Stromal cell of bone marrow (primary cell): ENCODE results near the gene OVAAL.
A peak's percentile ranks its signal among the peaks of the same experiment; 100 is the strongest.

ENCODE experiments used
- DNase-seq: peaks from one replicate; pipeline ENCODE4 v3.0.0-alpha.2; 2012; ENCODE audit warnings: low read depth

The OVAAL gene

DNA sequence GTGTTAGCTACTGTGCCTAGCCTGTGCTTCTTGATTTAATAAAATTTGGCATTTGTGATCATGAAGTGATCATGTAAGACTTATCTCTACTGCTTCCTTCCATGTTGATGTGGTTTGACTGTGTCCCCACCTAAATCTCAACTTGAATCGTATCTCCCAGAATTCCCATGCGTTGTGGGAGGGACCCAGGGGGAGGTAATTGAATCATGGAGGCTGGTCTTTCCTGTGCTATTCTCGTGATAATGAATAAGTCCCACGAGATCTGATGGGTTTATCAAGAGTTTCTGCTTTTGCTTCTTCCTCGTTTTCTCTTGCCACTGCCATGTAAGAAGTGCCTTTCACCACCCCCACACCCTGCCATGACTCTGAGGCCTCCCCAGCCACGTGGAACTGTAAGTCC lies at the start of gene OVAAL:
TSS of gene OVAAL (plus strand) at position 301 of the 400 bp plus-strand sequence.
- DNase-seq: no peak

DNA sequence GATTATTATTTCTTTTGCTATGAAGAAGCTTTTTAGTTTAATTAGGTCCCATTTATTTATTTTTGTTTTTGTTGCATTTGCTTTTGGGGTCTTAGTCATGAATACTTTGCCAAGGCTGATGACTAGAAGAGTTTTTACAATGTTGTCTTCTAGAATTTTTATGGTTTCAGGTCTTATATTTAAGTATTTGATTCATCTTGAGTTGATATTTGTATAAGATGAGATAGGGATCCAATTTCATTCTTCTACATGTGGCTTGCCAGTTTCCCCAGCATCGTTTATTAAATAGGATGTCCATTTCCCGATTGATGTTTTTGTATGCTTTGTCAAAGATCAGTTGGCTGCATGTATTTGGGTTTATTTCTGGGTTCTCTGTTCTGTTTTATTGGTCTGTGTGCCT lies 47.9 kb upstream of the OVAAL start:
- no peak for DNase-seq

- DNase-seq: no peak
These were observed 45.2 kb upstream of the OVAAL start for GRCh38 chr1:180513531-180513930.

- no peak for DNase-seq
These were observed 43.4 kb upstream of the OVAAL start for GRCh38 chr1:180515364-180515763.

GRCh38 chr1:180515857-180516388 lies 42.8 kb upstream of the OVAAL start:
- DNase-seq: peak; percentile 67

DNA sequence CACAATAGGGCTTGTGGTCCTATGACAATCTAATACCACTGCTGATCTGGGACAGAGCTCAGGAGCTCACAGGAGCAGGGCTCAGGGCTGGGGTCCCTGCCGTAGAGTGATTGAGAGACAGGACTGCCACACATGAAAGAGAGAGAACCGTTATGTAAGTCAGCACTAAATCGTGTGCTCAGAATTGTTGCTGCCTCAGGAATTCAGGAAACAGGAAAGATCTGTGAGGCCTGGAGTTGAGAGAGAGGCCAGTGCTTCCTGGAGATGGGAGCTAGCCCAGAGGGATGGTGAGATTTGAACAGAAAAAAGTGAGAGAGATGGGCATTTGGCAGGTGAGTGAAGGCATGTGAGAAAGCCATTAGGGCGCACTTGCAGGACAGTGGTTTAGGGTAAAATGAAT lies 38.9 kb upstream of the OVAAL start:
- DNase-seq: no peak

- no peak for DNase-seq
These were observed 37.1 kb upstream of the OVAAL start for GRCh38 chr1:180521474-180522212.

GRCh38 chr1:180522213-180522515 lies 36.6 kb upstream of the OVAAL start:
- DNase-seq: no peak

DNA sequence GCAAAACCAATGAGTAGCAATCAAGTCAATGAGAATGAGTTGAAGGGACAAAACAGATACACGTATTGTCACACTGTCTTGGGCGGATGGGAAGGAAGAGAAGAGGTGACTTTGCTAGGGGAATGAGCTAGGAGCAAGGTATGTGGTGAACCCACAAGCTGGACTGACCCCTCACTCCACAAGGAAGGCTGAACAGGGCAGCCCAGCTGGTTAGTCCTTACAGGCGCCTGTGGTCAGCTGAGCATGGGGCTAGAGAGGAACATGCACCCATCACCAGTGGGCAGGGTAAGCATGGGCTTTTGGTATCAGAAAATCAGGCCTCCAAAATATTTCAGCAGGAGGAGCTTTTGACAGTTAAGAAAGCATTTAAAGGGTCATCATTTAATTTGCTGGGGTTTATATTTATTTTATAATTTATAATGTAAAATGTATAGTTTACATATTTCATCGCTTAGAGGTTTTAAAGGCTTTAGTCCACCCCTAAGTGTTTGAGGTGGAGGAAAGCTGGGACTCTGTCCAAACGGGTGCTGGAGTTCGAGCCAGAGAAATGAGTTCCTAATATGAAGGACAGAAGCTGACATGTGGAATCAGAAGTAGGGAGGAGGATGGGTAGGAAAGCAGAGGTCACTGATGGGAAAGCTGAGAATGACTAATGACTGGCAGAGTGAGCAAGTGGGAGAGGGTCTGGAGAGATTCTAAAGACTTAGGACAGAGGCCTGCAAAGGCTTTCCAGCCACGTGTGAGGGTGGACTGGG lies 34.4 kb upstream of the OVAAL start:
- DNase-seq: no peak

GRCh38 chr1:180524915-180525714 lies 33.6 kb upstream of the OVAAL start:
- DNase-seq: no peak

- DNase-seq: no peak
These were observed 33.1 kb upstream of the OVAAL start for GRCh38 chr1:180525715-180526039.

DNA sequence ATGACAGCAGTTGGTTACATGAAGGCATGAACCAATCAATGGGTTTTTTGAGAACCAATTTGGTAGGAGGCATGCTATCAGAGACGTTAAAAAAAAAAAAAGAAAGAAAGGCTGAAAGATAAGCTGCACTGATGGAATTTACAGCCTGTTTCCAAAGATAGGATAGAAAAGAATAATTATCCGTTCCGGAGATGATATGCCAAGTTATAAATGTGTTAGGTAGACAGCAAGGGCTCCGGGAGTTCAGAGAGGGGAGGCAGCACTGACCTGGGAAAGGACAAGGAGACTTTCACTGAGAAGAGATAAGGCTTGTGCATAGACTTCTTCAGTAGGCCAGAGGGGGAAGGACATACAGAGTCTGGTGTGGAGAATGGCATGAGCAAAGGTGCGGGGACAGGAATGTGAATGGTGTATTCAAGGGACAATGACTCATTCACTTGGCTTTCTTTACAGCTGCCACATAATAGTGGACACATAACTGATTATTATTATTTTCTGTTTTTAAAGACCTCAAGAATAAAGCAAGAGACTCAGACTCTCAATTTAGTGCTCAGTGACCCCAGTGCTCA lies 31.6 kb upstream of the OVAAL start:
- no peak for DNase-seq

DNA sequence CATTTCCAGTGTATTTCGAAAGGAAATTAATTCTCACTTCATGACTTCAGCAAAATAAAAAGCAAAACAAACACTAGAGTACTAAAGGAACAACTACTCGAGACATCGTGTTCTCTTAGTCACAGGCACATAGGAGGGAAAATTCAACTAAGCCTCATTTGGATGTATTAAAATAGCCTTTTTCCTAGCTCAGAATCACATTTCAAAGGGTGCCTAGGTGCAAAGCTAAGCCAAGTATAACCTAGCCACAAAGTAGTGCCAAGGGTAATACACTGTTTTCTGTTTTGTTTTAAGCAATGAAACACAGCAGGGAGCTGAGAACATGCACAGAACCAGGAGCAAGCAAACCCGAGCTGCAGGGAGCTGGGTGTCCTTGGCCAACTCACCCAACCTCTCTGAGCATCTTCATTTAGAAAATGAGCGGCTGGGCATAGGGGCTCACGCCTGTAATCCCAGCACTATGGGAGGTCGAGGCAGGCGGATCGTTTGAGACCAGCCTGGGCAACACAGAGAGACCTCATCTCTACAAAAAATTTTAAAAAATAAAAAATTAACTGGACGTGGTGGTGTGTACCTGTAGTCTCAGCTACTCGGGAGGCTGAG lies 29.8 kb upstream of the OVAAL start:
- no peak for DNase-seq

GRCh38 chr1:180530501-180530900 lies 28.3 kb upstream of the OVAAL start:
- DNase-seq: no peak

DNA sequence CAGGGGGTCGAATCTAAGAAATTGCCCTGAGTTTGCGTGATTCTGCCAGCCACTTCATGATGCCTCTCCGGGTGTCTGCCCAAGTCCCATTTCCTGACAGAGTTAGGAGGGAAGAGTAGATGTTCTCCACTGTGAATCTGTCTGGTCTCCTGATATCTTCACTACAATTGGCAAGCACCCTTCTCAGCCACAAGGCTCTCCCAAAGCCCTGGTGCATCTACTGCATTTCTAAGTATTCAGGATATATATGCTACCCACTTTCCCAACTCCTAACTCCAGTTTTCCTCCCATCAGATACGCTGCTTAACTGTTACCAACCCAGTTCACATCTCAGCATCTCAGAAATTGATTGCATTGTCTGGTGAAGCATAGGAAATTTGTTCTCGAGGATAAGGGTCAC lies 25.9 kb upstream of the OVAAL start:
- DNase-seq: no peak

- no peak for DNase-seq
These were observed 25.3 kb upstream of the OVAAL start for GRCh38 chr1:180533266-180533987.

DNA sequence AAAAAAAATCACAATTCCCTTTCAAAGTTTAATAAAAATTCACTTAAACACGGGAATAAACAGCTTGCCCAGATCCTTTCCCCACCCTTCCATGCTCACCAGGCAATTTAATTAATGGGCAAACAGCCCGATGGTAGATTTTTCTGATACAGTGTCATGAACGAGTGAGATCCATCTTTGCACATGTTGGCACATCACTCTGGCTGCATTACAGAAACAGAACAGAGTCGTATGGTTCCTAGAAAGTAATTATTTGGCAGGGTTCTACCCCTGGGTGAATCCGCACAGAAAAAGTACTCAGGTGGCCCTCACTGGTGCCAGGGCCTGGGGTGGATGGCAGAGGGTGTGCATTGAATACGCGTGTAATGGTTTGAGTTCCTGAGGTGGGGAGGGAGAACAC lies 24.6 kb upstream of the OVAAL start:
- no peak for DNase-seq

DNA sequence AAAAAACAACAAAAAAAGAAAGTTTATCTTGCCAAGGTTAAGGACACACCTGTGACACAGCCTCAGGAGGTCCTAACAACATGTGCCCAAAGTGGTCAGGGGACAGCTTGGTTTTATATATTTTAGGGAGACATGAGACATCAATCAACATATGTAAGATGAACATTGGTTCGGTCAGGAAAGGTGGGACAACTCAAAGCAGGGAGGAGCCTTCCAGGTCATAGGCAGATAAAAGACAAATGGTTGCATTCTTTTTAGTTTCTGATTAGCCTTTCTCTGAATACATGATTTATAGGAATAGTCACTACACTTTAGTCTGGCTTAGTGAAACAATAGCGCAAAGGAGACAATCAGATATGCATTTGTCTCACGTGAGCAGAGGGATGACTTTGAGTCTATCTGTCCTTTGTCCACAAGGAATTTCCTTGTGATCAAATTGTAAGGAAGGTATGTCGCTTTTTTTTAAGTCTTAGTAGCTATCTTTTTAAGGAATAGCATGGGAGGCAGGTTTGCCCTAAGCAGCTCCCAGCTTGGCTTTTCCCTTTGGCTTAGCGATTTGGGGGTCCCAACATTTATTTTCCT lies 23.3 kb upstream of the OVAAL start:
- no peak for DNase-seq

GRCh38 chr1:180536821-180537372 lies 21.9 kb upstream of the OVAAL start:
- DNase-seq: no peak

DNA sequence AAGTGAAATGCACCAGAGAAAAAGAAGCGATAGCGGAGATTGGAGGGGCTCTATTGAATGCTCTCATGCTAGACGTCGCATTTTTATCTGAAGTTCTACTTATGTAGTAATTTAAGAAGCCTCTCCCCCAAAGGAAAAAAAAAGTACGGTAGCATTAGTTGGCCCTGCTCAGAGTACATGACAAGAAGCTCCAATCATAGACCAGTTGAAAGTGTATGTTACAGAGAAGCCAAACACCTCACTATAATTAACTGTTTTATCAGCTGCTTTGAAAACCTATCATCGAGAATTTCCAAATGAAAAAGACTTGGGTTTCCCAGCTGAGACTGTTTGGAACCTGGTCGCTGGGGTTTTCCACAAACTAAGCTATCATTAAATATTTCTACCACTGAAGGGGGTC lies 19.6 kb upstream of the OVAAL start:
- no peak for DNase-seq
